ENCODE measurements around the gene TPM2. TPM values are rescaled to one million over a fixed set of nuclear protein-coding genes. Genes with fewer than 3 reads are reported as not detected.

The TPM2 gene
- total and polyA plus RNA-seq, 8 donors = 460 to 3,642 (median 1,093) TPM

GRCh38 chr9:35729101-35729500 is 39.4 kb upstream of the TPM2 start:
- TF ChIP-seq EP300 (IDR thresholded peaks at IDR 0.05) (no peak), POLR2AphosphoS5 (IDR thresholded peaks at IDR 0.05) (no peak), POLR2A (IDR thresholded peaks at IDR 0.05) (no peak), CTCF (IDR thresholded peaks at IDR 0.05) (no peak)
- H3K4me1 ChIP-seq = peaks cover 59 to 75% (median 68%) of the 10 kb centered on the region in 4 donors

GRCh38 chr9:35728041-35728971 is 38.6 kb upstream of the TPM2 start:
- 12 to 22% (median 19%) methylated on average over 10 of the region's 10 CpGs for whole genome bisulfite sequencing, 5 donors
- TF ChIP-seq POLR2AphosphoS5 (IDR thresholded peaks at IDR 0.05) = peak; percentile 65 to 87 (median 85)
- peak in 2 of 4 donors; percentile 30 to 44 for TF ChIP-seq POLR2A (IDR thresholded peaks at IDR 0.05)
- TF ChIP-seq EP300 (IDR thresholded peaks at IDR 0.05) = peak; percentile 57
- TF ChIP-seq CTCF (IDR thresholded peaks at IDR 0.05) = no peak
- intact Hi-C loops (cut with DNase I; ENCODE audit: low total_unique reads) = no loop called here
- Histone ChIP-seq H3K4me1 (peaks cover 51 to 67% (median 60%) of the 10 kb centered on the region in 4 donors), H3K36me3 (peaks cover 24 to 34% (median 29%) of the 10 kb centered on the region in 4 donors), H3K9me3 (no peaks in the 10 kb centered on the region), H3K4me3 (peak overlapping the region; percentile 53 to 88 (median 77)), H3K27me3 (no peaks in the 10 kb centered on the region), H3K27ac (peak overlapping the region; percentile 37 to 100 (median 98))
- DNase-seq = peak; percentile 49 to 86

More at GRCh38 chr9:35729101-35729500, 39.4 kb upstream of the TPM2 start:
- Histone ChIP-seq H3K27me3 (no peaks in the 10 kb centered on the region), H3K9me3 (no peaks in the 10 kb centered on the region), H3K4me3 (peak overlapping the region; percentile 53 to 88 (median 77)), H3K36me3 (peaks cover 16 to 26% (median 25%) of the 10 kb centered on the region in 4 donors), H3K27ac (peak overlapping the region; percentile 41 to 100 (median 98))
- intact Hi-C loops (cut with DNase I; ENCODE audit: low total_unique reads) = no loop called here
- DNase-seq = peak in 1 of 2 donors; percentile 25
- WGBS, 5 donors = 43 to 65% (median 55%) methylated on average over 3 of the region's 3 CpGs

- peak overlapping the region; percentile 8 to 100 (median 98) for H3K27ac ChIP-seq
- peak overlapping the region; percentile 53 to 88 (median 77) for H3K4me3 ChIP-seq
- no peaks in the 10 kb centered on the region for H3K9me3 ChIP-seq
- H3K27me3 ChIP-seq = no peaks in the 10 kb centered on the region
- peaks cover 31 to 40% (median 36%) of the 10 kb centered on the region in 4 donors for H3K36me3 ChIP-seq
- H3K4me1 ChIP-seq = peaks cover 45 to 63% (median 55%) of the 10 kb centered on the region in 4 donors
- TF ChIP-seq EP300 (IDR thresholded peaks at IDR 0.05) = no peak
- no peak for TF ChIP-seq POLR2A (IDR thresholded peaks at IDR 0.05)
- no peak for TF ChIP-seq POLR2AphosphoS5 (IDR thresholded peaks at IDR 0.05)
- no peak for TF ChIP-seq CTCF (IDR thresholded peaks at IDR 0.05)
- intact Hi-C loops (cut with DNase I; ENCODE audit: low total_unique reads) = no loop called here
- DNase-seq = peak in 1 of 2 donors; percentile 20
- WGBS, 5 donors = 18 to 59% (median 45%) methylated on average over 5 of the region's 5 CpGs
Observed at GRCh38 chr9:35727676-35728040, 37.9 kb upstream of the TPM2 start.

DNA sequence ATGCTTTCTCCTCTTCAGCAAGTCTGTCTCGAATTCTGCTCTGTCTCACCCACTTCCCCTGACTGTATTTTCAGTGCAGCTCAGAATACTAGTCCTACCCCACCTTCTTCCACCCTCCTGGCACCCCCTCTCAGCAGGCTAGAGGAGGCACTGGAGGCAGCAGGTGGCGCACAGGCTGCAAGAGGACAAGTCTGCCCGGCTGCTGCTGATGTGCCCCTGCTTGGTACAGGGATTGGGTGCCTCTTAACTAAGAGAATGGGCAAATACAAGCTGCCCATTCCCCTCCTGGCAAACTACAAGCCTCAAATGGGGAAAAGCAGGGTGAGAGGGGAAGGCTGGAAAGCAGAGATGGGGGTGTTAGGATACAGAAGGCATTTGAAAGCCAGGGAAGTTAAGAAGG is 37.2 kb upstream of the TPM2 start:
- peak in 1 of 2 donors; percentile 79 for DNase-seq
- H3K27ac ChIP-seq = peak overlapping the region in 4 of 5 donors; percentile 98 to 100 (median 98)
- peaks cover 38 to 48% (median 43%) of the 10 kb centered on the region in 4 donors for H3K36me3 ChIP-seq
- peaks cover 45 to 63% (median 55%) of the 10 kb centered on the region in 4 donors for H3K4me1 ChIP-seq
- 31 to 45% (median 41%) methylated on average over 3 of the region's 3 CpGs for WGBS, 5 donors
- TF ChIP-seq EP300 (IDR thresholded peaks at IDR 0.05) (no peak), CTCF (IDR thresholded peaks at IDR 0.05) (no peak), POLR2A (IDR thresholded peaks at IDR 0.05) (no peak), POLR2AphosphoS5 (IDR thresholded peaks at IDR 0.05) (no peak)
- H3K27me3 ChIP-seq = no peaks in the 10 kb centered on the region
- peak overlapping the region; percentile 53 to 88 (median 77) for H3K4me3 ChIP-seq
- no peaks in the 10 kb centered on the region for H3K9me3 ChIP-seq
- intact Hi-C loops (cut with DNase I; ENCODE audit: low total_unique reads) = no loop called here

Measured in stomach (tissue), 9 donors.